Suppressor macrophage treated with lipopolysaccharide for 1 hour (primary cell): ENCODE measurements around the gene KCNK10.

Source experiments
- DNase-seq, 3 donors: peaks; one replicate each; pipeline ENCODE4 v3.0.0-alpha.2; 2020 to 2022

KCNK10 gene, protein sequence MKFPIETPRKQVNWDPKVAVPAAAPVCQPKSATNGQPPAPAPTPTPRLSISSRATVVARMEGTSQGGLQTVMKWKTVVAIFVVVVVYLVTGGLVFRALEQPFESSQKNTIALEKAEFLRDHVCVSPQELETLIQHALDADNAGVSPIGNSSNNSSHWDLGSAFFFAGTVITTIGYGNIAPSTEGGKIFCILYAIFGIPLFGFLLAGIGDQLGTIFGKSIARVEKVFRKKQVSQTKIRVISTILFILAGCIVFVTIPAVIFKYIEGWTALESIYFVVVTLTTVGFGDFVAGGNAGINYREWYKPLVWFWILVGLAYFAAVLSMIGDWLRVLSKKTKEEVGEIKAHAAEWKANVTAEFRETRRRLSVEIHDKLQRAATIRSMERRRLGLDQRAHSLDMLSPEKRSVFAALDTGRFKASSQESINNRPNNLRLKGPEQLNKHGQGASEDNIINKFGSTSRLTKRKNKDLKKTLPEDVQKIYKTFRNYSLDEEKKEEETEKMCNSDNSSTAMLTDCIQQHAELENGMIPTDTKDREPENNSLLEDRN

DNA sequence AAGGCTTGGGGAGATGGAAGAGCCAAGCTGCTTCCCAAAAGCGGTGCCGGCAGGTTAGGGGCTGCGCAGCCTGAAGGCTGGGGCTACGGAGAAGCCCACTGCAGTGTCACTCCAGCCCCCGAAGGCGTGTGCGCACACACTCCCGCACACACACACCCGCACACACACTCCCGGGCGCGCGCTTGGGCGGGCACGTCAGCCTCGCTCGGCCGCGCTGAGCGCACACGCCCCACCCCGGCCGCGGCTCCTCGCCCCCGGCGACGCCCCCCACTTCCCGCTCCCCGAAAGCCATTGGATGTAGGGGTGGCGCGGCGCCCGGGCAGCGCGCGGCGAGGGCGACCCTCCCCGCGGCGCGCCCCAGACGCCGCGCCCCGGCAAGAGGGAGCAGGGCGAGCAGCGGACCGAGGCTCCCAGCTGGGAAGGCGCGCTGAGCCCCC, at the start of gene KCNK10:
Gene KCNK10, minus strand, starts transcription at position 184 of the 437 bp plus-strand sequence. CDS start 471 bp downstream, outside the sequence.
- DNase-seq, result no peak

DNA sequence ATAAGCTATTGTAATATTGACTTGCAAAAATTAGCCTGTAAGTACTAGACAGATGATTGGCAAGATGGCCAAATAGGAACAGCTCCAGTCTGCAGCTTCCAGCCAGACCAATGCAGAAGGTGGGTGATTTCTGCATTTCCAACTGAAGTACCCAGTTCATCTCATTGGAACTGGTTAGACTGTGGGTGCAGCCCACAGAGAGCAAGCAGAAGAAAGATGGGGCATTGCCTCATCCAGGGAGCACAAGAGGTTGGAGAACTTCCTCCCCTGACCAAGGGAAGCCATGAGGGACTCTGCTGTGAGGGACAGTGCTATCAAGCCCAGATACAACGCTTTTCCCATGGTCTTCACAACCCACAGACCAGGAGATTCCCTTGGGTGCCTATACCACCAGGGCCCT, 46.4 kb upstream of the KCNK10 start:
- peak in 2 of 3 donors; percentile 20 to 30 for DNase-seq

DNA sequence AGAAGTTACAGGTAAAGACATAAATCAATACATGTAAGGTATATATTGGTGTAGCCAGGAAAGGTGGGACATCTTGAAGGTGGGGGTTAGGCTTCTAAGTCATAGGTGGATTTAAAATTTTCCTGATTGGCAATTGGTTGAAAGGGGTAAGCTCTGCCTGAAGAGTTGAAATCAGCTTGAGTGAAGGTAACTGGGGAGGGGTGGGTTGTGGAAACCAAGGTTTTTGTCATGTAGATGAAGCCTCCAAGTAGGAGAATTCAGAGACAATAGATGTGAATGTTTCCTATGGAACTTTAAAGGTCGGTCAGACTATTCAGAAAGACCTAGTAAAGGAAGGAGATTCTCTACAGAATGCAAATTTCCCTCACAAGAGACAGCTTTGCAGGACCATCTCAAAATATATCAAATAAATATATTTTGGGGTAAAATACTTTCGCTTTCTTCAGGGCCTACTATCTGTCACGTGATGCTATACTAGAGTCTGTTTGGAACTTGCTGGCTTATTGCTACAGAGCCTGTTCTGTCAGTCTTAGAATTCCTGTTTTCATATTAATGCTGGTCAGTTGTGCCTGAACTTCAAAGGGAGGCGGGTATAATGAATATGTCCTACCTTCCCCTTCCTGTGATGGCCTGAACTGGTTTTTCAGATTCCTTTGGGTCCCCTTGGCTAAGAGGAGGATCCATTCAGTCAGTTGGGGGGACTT, 41.8 kb upstream of the KCNK10 start:
- no peak for DNase-seq

DNA sequence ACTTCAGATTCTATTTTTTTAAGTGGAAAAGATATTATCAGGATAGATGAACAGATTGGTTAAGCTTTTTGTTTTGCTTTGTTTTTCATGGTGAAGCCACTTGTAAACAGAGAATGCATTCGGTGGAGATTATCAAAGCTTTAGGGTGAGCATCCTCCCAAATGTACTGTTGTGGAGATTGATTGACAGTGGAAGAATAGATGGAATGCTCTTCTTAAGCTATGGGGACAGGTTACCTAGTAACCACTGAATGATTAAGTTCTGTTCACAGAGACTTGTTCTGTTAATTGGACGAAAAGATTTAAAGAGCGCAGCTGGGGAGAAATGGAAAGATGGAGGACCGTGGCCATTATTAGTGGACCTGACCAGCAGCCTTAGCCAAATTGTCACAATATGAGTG, 40.6 kb upstream of the KCNK10 start:
- DNase-seq, result no peak

DNA sequence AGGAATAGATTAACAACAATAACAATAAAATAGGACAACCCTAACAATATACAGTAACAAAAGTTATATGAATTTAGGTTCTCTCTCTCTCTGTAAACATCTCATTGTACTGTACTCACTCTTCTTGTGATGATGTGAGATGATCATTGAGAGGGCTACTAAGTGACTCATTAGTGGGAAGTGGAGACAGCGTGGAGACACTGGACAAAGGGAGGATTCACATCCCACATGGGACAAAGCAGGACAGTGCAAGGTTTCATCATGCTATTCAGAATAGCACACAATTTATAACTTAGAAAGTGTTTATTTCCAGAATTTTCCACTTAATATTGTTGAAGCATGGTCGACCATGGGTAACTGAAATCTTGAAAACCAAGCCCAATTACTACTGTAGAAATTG, 36.4 kb upstream of the KCNK10 start:
- no peak for DNase-seq

DNA sequence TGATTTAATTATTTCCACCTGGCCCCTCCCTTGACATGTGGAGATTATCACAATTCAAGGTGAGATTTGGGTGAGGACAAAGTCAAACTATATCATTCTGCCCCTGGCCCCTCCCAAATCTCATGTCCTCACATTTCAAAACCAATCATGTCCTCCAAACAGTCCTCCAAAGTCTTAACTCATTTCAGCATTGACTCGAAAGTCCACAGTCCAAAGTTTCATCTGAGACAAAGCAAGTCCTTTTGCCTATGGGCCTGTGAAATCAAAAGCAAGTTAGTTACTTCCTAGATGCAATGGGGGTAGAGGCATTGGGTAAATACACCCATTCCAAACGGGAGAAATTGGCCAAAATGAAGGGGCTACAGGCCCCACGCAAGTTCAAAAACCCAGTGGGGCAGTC, 31.3 kb upstream of the KCNK10 start:
- DNase-seq, result no peak

DNA sequence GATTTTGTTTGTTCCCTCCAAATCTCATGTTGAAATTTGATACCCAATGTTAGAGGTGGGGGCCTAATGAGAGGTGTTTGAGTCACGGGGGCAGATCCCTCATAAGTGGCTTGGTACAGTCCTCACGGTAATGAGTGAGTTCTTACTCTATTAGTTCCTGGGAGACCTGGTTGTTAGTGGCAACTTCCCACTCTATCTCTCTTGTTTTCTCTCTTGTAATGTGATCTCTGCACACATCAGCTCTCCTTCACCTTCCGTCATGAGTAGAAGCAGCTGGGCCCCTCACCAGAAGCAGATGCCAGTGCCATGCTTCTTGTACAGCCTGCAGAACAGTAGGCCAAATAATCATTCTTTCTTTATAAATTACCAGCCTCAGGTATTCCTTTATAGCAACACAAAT, 29.6 kb upstream of the KCNK10 start:
- DNase-seq, result no peak

DNA sequence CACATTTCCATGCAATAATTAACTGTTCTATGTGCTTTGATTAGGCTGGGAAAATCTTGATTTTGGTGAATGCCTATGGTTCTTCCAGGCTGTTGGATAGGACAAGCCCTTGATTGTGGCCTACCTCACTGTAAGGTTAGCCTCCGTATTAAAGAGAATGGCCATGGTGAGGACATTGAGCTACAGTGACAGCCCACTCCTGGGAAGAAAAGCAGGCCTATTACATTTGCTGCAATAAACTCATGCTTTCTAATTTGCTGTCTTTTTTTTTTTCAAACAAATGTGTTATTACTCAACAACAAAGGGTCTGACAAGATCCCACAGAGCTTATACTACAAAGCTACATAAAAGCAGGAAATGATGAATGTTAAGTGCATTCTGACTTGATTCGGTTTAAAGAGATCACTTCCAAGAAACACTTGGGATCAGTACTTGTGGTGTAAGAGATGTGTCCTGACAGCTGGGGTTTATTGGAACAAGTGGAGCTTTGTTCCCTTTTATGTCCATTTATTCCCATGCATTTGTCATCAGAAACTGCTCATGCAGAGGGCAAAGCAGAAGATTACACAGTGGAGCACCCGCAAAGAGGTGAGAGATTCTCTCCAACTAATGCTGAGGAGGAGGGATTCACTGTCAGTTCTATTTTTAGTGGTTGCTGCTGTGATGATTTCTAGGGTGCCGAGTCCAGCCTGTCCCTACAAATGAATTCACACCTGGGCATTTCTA, 29.1 kb upstream of the KCNK10 start:
- no peak for DNase-seq

DNA sequence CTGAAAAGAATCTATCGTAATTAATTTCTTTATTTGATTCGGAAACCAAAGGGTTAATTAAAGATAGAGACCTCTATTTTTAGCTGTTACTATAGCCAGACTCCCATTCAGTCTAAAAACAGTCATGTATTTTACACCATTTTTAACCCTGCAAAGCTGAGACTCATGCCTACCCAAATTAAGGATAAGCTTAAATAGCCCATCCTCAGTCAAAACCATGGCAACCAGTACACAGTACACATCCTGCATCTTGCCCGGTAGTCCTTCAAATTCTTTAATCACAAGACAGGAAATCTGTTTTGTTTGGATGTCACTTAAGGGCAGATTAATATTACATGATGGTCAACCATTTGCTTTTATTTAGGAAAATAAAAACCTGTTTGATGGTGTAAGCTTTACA, 25.5 kb upstream of the KCNK10 start:
- DNase-seq, result no peak

DNA sequence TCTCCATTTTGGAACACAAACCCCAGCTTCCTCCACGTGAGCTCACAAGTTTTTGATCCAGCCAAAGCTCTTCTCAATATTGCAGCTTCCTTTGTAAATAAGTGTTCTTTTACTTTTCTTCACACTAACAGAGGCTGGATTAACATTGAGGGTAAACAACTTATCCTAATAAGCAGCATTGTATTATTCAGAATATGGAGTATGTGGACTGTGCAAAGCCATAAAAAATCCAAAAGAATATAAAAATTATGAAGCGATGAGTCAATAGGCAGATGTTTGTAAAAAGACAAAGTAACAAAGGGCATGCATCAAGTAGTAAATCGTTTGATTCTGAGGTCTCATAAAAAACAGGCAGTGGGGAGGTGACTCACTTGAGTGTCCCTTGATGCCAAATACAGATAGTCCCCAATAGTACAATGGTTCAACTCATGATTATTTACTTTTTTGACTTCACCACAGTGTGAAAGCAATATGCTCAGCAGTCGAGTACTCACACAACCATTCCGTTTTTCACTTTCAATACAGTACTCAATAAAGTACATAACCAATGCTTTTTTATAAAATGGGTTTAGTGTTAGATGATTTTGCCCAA, 23.1 kb upstream of the KCNK10 start:
- DNase-seq, result no peak

DNA sequence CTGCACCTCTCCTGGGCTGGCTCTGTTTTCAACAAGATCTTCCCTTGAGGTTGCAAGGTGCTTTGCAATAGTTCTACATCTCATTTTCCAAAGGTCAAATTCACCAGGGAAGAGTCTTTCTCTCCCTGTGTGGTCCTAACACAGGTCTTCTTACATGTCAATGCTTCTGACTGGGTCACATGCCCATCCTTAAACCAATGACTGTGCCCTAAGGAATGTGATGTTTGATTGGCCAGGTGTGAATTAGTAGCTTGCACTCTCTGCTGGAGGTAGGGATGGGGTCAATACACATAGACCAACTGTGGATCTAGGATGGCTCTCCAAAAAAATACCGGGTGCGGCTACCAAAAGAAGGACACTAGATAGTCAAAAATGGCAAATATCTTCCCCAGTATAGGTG, 19.9 kb upstream of the KCNK10 start:
- no peak for DNase-seq

DNA sequence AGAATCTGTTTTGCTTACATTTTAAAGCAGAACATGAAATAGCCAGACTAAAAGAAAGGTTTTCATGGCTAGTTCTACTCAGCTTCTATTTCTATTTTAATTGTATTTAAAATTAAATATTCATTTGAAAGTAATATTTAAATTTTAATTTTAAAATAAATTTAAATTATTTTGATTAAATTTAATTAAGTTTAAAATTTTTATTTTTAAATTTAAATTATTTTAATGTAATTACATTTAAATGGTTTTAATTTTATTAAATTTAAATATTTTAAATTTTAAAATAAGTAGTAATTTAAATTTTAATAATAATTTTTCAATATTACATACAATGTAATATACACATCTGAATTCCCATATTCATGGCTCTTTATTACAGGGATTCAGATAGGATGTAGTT, 17.3 kb upstream of the KCNK10 start:
- no peak for DNase-seq

DNA sequence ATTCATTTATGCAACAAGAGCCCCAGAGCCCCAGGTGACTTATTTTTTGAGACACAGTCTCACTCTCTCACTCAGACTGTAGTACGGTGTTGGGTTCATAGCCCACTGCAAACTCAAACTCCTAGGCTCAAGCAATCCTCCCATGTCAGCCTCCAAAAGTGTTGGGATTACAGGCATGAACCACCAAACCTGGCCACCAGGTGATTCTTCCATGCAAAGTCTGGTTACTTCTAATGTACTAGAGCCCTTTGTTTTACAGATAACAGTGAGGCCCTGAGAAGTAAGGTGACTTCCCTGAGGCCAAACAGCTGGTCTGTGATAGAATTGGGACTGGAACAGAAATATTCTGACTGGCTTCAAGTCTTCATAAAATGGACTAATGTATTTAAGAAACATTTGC, 10.0 kb upstream of the KCNK10 start:
- DNase-seq, result no peak

DNA sequence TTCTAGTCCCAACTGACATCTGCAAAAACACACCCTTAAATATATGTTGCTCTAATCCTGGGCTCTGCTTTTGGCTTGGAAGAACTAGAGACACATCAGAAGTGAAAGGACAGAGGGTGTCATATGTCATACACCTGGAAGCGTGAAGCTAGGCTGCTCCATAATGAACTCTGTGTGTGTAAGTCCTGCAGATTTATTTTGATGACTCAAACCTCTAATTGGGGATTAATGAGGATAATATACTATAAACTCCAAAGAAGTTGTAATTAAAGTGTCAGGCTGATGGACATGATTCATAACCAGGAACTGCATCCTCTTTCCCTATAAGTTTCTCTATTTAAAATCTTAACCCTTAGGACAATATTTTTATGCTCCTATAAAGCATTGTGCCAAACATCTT, 4.4 kb upstream of the KCNK10 start:
- DNase-seq, result no peak

DNA sequence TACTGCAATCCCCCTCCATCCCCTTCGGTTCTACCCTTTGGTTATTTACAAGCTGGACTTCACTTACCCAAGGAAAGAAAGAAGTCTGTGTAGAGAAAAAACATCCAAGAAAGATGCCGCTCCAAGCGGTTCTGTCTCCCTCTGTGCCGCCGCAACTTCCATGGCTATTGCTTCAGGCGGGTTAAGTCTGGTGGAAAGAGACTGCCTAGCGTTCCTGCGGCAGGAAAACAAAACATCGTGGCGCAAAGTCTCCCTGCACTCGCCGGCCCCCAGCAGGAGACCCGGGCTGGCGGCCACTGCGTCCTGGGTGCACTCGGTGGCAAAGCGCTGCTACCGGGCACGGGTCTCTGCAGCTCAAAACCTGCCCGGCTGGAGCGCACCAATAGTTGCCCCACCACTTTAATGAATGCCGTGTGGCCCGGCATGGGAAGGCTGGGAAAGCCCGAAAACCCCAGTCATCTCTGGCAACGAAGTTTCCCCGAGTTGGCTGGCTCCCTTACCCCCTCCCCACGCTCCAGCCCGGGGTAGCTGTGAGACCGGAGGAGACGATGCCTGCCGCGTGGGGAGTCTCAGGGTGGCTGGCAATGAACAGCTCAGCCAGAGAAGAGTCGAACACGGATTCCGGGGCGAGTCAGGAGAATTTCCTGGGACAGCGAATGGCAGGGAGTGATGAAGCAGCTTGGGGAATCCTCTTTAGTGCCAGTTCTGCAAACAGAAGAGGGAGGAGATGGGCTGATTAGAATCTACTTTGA, 3.5 kb upstream of the KCNK10 start:
- DNase-seq, result no peak

DNA sequence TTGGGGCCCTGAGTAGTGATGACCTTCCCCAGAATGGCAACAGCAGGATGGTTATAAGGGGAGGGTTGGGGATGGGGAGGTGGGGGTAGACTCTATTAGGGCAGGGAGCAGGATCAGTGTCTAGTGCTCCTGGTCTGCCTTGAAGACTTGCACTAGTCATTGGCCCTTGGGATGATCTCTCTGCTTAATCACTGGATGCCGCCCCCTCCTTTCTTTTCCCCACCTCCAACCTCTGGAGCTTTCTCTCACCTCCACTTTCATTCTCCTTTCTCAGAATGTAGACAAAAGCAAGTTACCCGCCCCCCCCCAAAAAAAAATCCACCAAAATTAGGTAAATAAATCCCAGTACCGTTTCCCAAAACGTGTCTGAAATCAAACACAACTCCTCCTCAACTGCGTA, 2.8 kb upstream of the KCNK10 start:
- no peak for DNase-seq

DNA sequence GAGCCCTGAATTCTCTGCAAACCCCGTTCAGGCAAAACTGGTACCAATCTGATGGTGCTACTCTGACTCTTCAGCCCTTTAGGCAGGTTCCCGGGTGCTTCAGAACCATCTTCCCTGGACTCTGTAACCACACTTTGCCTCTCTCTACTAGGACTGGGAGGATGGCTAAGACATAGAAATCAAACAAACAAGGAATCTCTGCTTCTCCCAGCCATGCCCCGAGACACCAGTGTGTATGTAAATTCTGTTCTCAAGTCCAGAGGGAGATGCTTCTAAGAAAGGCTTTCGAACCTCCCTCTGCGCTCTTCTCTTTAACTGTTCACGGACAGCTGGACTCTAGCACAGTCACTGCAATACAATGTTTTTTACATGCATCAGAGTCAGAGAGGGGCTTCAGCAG, 1.9 kb upstream of the KCNK10 start:
- DNase-seq, result no peak

DNA sequence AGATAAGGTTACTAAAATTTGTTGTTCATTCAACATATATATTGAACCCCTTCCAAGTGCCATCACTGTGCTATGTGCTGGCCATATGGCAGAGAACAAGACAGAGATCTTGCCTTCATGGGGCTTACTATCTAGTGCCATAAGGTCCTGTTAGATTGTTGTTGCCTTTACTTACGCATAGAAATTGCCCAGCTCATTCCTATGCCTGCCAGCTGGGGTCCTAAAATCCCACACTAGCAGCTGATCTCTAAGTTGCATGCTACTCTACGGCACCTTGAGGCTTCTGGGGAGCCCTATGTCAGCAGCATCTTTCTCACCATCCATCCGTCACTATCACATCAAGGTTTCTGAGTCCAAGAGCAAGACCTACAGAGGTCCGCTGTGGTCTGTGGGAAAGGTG, 1.4 kb upstream of the KCNK10 start:
- DNase-seq, result no peak

DNA sequence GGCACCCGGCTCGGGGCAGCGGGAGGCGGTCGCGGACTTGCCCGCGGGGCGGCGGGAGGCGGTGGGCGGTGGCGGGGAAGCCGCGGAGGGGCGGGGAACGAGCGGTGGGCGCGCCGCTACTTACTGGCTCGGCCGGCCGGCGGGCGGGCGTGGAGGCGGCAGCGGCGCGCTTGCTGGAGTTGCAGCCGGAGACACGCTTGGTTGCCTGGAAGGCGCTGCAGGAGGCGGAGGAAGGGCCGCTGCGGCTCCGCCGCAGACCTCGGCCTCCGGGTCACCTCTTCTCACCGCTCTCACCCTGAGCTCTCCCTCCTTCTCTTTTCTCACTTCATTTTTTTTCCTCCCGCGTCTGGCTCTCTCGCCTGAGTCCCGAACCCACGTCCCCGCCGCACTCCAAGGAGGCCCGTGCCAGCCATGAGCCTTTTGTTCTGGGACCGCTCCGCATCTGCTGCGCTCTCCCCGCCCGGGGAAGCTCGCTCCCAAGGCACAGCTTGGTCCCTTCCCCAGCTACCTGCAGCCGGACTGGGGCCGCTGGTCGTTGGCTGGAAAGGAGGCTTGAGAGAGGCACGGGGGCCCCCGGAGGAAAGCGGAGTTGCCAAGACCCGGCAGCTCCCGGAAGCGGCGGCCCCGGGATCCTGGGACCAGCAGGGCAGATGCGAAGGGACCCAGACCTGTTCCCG, 592 bp upstream of the KCNK10 start:
- DNase-seq, result peak in 2 of 3 donors; percentile 35 to 47

DNA sequence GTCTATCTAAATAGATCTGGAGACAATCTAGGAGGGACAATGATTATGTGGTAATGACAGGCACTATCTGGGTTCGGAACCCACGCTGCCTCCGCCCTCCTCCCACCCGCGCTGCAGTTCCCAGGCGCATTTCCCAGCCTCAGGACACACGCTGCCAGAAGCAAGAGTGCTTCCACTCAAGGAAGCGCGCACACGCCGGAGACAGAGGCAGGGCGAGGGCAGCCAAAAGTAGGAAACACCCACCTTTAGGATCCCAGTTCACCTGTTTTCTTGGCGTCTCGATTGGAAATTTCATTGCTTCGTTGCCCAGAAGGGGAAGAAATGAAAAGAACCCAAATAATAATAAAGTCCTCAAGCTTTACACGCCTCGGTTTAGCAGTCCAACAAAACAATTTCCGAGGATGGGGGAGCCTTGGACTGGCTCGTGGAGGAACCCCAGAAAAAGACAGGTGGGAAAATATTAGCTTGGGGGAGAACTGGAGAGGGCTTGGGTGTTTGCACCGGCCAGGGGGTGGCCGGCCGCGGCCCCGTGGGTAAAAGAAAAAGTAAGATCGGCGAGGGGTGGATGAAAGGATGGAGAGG, 474 bp downstream of the KCNK10 start:
- DNase-seq, result no peak
